KG1 (cell line): ENCODE results near the gene AMZ1.
"Not testable (repeated sequence)": the region's sequence is repeated elsewhere in the genome, so short reads cannot be mapped to it uniquely, and the experiment has no call there.

ENCODE experiments used
- DNase-seq: peaks from one replicate; lab custom pipeline; 2025; lab: John Stamatoyannopoulos, UW

The AMZ1 gene

GRCh38 chr7:2667843-2668242 is 20.2 kb upstream of the AMZ1 start:
- no peak for DNase-seq

DNA sequence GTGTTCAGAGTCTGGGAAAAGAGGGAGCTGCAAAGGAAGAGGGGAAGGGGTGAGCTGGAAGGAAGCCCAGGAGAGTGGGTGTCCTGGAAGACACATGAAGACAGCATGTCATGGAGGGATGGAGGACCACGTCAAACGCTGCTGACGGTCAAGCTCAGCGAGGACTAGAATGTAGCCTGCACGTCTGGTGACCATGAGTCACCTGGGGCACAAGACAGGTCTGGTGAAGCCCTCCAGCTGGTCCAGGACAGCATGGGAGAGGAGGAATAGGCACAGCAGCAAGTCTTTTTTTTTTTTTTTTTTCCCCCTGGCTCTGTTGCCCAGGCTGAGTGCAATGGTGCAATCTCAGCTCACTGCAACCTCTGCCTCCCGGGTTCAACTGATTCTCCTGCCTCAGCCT is 19.6 kb upstream of the AMZ1 start:
- DNase-seq: no peak

GRCh38 chr7:2670171-2670570 is 17.8 kb upstream of the AMZ1 start:
- no peak for DNase-seq

DNA sequence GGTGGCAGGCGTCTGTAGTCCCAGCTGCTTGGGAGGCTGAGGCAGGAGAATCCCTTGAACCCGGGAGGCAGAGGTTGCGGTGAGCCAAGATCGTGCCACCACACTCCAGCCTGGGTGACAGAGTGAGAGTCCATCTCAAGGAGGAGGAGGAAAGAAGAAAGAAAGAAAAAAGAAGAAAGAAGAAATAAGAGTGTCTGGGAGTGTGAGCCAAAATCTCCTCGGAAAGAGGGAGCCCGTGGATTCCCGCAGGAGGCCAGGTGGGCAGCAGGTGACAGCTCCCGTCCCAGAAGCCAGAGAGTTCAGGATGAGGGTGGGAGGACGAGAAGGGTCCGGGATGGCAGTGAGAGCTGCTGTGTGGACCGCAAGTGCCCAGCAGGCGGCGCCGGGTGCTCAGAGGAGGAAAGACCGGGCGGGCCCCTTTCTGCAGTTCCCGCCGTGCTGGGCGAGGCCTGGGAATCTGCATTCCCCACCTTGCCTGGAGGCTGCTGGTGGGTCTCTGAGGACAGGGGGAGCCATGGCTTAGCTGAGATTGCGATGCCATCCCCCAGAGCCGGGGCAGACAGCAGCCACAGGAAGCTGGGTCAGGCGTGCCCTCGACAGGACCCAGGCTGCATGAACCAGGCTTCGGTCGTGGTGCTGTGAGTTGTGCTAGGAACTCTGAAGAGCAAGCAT is 17.1 kb upstream of the AMZ1 start:
- DNase-seq: no peak

DNA sequence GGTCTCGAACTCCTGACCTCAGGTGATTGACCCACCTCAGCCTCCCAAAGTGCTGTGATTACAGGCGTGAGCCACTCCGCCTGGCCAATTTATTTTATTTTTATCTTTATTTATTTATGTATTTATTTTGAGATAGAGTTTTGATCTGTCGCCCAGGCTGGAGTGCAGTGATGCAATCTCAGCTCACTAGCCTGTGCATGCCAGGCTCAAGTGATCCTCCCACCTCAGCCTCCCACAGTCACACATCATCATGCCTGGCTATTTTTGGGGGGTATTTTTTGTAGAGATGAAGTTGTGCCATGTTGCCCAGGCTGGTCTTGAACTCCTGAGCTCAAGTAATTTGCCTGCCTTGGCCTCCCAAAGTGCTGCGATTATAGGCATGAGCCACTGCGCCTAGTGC is 14.8 kb upstream of the AMZ1 start:
- not testable (repeated sequence) for DNase-seq

GRCh38 chr7:2673934-2674333 is 14.1 kb upstream of the AMZ1 start:
- DNase-seq: no peak

GRCh38 chr7:2675256-2675764 is 12.7 kb upstream of the AMZ1 start:
- DNase-seq: no peak

DNA sequence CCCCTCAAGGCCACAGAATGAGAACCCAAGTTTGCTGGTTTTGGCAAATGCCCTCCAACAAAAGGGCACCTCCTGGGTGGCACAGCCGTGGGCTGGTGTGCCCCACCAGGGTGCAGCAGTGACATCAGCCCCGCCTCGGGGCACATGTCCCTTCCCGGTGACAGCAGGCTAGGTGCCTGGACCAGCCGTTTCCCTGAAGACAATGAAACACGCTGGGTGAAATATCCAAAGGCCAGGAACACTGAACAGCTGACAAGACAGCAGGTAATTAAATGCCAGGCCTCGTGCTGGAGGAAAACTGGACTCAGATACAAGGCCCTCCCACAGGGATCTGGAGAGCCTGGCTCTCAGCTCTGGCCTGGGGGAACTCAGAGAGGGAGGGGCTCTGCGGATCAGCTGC is 11.4 kb upstream of the AMZ1 start:
- not testable (repeated sequence) for DNase-seq

GRCh38 chr7:2678454-2678853 is 9.5 kb upstream of the AMZ1 start:
- not testable (repeated sequence) for DNase-seq

DNA sequence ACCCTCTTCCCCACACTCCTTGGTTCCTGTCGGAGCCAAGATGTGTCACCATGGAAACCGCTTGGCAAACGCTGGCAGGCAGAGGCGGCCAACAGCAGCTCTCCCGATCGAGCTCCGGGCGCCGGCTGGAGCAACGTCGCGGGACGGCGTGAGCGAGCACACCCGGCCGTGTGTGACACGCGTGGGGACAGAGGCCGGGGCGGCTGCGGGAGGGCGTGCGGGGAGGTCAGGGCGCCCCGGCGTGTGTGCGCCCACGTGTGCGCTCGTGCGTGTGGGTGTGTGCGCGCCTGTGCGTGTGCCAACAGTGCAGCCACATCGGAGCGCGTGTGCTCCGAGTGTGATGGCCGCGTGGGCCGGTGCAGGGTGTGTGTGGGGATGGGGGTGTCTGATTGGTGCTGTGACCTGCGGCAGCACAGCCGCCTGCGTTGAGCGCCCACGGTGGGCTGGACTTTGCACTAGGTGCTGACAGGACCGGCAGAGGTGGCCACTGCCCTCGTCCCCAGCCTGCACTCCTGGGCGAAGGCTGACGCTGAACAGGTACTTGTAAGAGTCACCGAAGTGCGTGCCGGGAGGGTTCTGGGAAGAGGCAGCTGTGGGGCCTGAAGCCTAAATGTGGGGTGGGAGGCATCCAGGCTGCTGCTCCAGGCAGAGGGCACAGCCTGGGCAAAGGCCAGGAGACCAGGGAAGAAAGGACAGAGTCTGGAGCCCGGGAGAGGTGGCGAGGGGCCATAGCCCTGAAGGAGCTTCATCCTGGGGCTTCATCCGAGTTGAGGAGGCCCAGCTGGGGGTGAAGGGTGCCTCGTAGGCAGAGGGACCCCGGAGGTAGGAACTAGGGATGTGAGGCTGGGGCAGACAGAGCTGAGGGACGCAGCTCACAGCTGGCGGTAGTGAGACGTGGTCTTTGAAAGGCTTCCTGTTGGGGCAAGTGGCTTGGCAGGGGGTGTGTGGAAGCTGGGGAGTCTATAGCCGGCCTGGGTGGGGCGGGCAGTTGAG is 8.6 kb upstream of the AMZ1 start:
- DNase-seq: not testable (repeated sequence)

- DNase-seq: no peak
These were observed 7.7 kb upstream of the AMZ1 start for GRCh38 chr7:2680256-2680655.

GRCh38 chr7:2680792-2681490 is 7.1 kb upstream of the AMZ1 start:
- no peak for DNase-seq

DNA sequence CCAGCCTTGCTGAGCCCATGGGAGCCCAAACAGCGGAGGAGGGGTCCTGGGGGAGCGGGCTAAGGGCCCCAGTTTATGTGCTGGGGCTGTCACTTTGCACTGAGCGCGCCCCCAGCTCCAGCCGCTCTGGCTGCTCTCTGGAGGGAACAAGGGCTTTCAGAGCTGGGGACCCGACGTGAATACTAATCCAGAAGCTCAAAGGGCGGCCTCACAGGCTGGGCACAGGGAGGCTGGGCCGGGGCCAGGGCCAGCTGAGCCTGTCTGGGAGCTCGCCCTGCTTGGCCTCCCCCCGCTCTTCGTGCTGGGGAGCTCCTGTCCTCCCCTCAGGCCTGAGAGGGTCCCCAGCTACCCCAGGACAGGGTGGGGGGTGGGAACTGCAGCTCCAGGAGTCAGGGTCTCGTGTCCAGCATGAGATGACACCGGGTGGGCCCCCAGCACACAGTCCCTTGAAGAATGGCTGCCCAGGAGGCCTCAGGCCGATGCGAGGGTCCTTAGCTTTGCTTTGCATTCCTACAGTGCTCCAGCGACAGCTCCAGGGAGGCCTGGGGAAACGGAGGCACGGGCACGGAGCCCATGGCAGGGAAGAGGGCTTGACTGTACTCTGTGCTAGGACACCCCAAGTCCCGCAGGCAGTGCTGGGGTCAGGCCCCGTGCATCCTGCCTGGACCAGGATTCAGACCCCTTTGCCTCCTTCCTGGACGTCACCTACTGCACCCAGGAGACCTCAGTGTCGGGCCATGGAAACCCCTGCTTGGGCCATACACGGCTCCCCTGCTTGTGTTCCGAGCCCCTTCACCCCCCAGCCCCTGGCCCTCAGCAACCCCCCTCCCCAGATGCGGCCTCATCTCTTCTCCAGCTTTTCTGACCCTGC is 5.8 kb upstream of the AMZ1 start:
- no peak for DNase-seq

GRCh38 chr7:2684501-2684900 is 3.5 kb upstream of the AMZ1 start:
- no peak for DNase-seq

GRCh38 chr7:2686101-2686500 is 1.9 kb upstream of the AMZ1 start:
- no peak for DNase-seq

DNA sequence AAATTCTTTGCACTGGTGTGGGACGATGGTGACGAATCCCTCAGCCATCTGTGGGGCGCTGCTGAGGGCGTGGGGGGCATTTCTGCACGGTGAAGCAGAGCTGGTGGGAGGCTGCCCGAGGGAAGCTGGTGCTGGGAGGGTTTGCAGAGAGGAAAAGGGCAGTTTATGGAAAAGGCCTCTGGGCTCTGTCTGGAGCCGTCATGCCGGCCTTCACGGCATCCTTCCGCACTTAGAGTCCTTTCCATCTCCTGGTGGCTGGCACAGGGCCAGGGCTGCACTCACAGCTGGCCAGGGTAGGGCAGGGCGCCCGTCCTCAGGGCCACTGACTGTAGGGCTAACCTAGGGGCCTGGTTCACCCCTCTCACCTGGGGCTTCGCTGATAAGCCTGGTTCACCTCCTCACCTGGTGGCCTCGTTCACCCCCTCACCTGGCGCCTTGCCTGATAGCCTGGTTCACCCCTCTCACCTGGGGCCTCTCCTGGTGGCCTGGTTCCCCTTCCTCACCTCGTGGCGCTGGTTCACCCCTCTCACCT is 598 bp upstream of the AMZ1 start:
- DNase-seq: no peak

GRCh38 chr7:2688409-2689342 is 674 bp downstream of the AMZ1 start:
- no peak for DNase-seq

GRCh38 chr7:2689343-2689847 is 1.4 kb downstream of the AMZ1 start:
- no peak for DNase-seq

GRCh38 chr7:2689951-2690705 is 2.1 kb downstream of the AMZ1 start:
- DNase-seq: no peak
